Aorta (tissue), 5 donors: ENCODE measurements around the gene ZNF580. TPM values are rescaled to one million over a fixed set of nuclear protein-coding genes. Genes with fewer than 3 reads are reported as not detected.

Experiments
- ATAC-seq: fragments of 200-7000 bp; cut with Tn5 transposase; one replicate; pipeline ENCODE4 v1.9.1; 2022; ENCODE audit warnings: moderate library complexity; ENCODE audit not compliant: low FRiP score
- DNase-seq, 2 donors: peaks; one replicate each; pipeline ENCODE4 v3.0.0-alpha.2; 2020
- H3K27ac ChIP-seq, 2 donors: one replicate each; pipeline ENCODE4 v1.5.1; 2013; ENCODE audit warnings: low read length in 2 of 2, mild to moderate bottlenecking in 2 of 2, moderate library complexity in 2 of 2, control low read depth in 1 of 2, inconsistent platforms in 1 of 2, low read depth in 1 of 2
- H3K27me3 ChIP-seq, 2 donors: one replicate each; pipeline ENCODE4 v1.6.1; 2013; ENCODE audit warnings: control low read depth in 1 of 2, low read length in 1 of 2, mild to moderate bottlenecking in 1 of 2, moderate library complexity in 1 of 2; ENCODE audit not compliant: insufficient read depth in 2 of 2, control insufficient read depth in 1 of 2
- H3K36me3 ChIP-seq, 2 donors: one replicate each; pipeline ENCODE4 v1.6.1; 2013; ENCODE audit warnings: control low read depth in 1 of 2, low read length in 1 of 2, mild to moderate bottlenecking in 1 of 2; ENCODE audit not compliant: insufficient read depth in 2 of 2, control insufficient read depth in 1 of 2
- H3K4me1 ChIP-seq, 2 donors: one replicate each; pipeline ENCODE4 v1.6.1; 2013; ENCODE audit warnings: low read length in 2 of 2, control low read depth in 1 of 2, mild to moderate bottlenecking in 1 of 2, moderate library complexity in 1 of 2; ENCODE audit not compliant: insufficient read depth in 2 of 2, control insufficient read depth in 1 of 2
- H3K4me3 ChIP-seq, 2 donors: one replicate each; pipeline ENCODE4 v1.5.1; 2013; ENCODE audit warnings: low read length in 2 of 2, control low read depth in 1 of 2, mild to moderate bottlenecking in 1 of 2
- H3K9me3 ChIP-seq: one replicate; pipeline ENCODE4 v1.6.1; 2013; ENCODE audit warnings: mild to moderate bottlenecking, low read length; ENCODE audit not compliant: control insufficient read depth
- WGBS, 2 donors: extraction: QIAGEN DNeasy Blood & Tissue Kit; methylation state at CpG; one replicate each; pipeline ENCODE4 v1.1.7; 2013; 5-methylcytosine and 5-hydroxymethylcytosine counted together
- intact Hi-C, 2 donors: fragments of 100-400 bp; cut with DNase I; formaldehyde crosslinking; loops; one replicate each; pipeline versions ENCODE4 v1.14.2 to v1.15.0; 2022
- polyA plus RNA-seq, 2 donors: library from polyadenylated mRNA; stranded (reverse); fragments of 200-250 nt; gene quantifications; one replicate each; pipeline ENCODE4 v1.2.3, GENCODE V29; 2013
- total RNA-seq, 2 donors: library from RNA; stranded (reverse); fragmentation: NEBNext Ultra II Directional; extraction: Animal tissue kit (Norgen Biotek cat#: 25700); gene quantifications; one replicate each; pipeline ENCODE4 v1.2.1, GENCODE V29; 2021
- donor health status: healthy with polysubstance abuse.
- donor health status: Bipolar disorder and iron deficiency.
- donor health status: DM: no; HTN: no; CAD: no.
- donor health status: DM: no; HTN: no; CAD: no.
- donor health status: DM: yes; HTN: yes; CAD: no.

The ZNF580 gene
- total and polyA plus RNA-seq, 4 donors: 13.3 to 79.6 (median 43.3) TPM

- no peak for ATAC-seq
Observed at GRCh38 chr19:55641426-55642152, 787 bp downstream of the ZNF580 start.

GRCh38 chr19:55642153-55643002 lies 1.6 kb downstream of the ZNF580 start:
- no peaks in the 10 kb centered on the region for H3K27me3 ChIP-seq
- H3K27ac ChIP-seq: peak overlapping the region; percentile 10 to 34
- H3K9me3 ChIP-seq: no peaks in the 10 kb centered on the region
- DNase-seq: peak; percentile 66 to 80
- peak; percentile 8 for ATAC-seq
- peaks cover 0 to 3% of the 10 kb centered on the region in 2 donors for H3K4me1 ChIP-seq
- WGBS, 2 donors: 0 to 1% methylated on average over 48 to 65 of the region's 65 CpGs
- H3K4me3 ChIP-seq: peak overlapping the region; percentile 7 to 66
- intact Hi-C loops: no loop called here
- H3K36me3 ChIP-seq: no peaks in the 10 kb centered on the region

More at GRCh38 chr19:55641426-55642152, 787 bp downstream of the ZNF580 start:
- H3K27me3 ChIP-seq: no peaks in the 10 kb centered on the region
- H3K36me3 ChIP-seq: no peaks in the 10 kb centered on the region
- H3K4me3 ChIP-seq: peak overlapping the region; percentile 66 to 89
- peak overlapping the region; percentile 58 to 59 for H3K27ac ChIP-seq
- H3K9me3 ChIP-seq: no peaks in the 10 kb centered on the region
- intact Hi-C loops: no loop called here
- WGBS, 2 donors: 1% methylated on average over 25 of the region's 25 CpGs
- peaks cover 0 to 3% of the 10 kb centered on the region in 2 donors for H3K4me1 ChIP-seq
- peak in 1 of 2 donors; percentile 44 for DNase-seq

GRCh38 chr19:55643003-55643886 lies 2.4 kb downstream of the ZNF580 start, which contains the start of gene ZNF581:
Gene ZNF581, plus strand, starts transcription at chr19:55643649. Its CDS starts 923 bp downstream, at chr19:55644572.
- H3K9me3 ChIP-seq: no peaks in the 10 kb centered on the region
- intact Hi-C loops: no loop called here
- H3K27me3 ChIP-seq: no peaks in the 10 kb centered on the region
- DNase-seq: peak; percentile 84 to 89
- ATAC-seq: peak; percentile 78
- peaks cover 0 to 3% of the 10 kb centered on the region in 2 donors for H3K4me1 ChIP-seq
- peak within 1 kb of the TSS; percentile 10 to 83 for H3K27ac ChIP-seq
- H3K4me3 ChIP-seq: peak within 1 kb of the TSS; percentile 74 to 97
- no peaks in the 10 kb centered on the region for H3K36me3 ChIP-seq
- WGBS, 2 donors: 1% methylated on average over 49 to 56 of the region's 56 CpGs

- no peaks in the 10 kb centered on the region for H3K36me3 ChIP-seq
- peak overlapping the region; percentile 74 to 97 for H3K4me3 ChIP-seq
- no peaks in the 10 kb centered on the region for H3K9me3 ChIP-seq
- no peaks in the 10 kb centered on the region for H3K27me3 ChIP-seq
- ATAC-seq: no peak
- WGBS, 2 donors: 0 to 1% methylated on average over 15 of the region's 15 CpGs
- H3K27ac ChIP-seq: no peak overlapping the region
- intact Hi-C loops: no loop called here
- peaks cover 0 to 3% of the 10 kb centered on the region in 2 donors for H3K4me1 ChIP-seq
- DNase-seq: no peak
Observed at GRCh38 chr19:55643887-55644176, 3.0 kb downstream of the ZNF580 start.

GRCh38 chr19:55644191-55644833 lies 3.5 kb downstream of the ZNF580 start:
- WGBS, 2 donors: 45 to 48% methylated on average over 11 to 12 of the region's 12 CpGs
- intact Hi-C loops: no loop called here
- Histone ChIP-seq H3K27me3 (no peaks in the 10 kb centered on the region), H3K27ac (no peak overlapping the region), H3K4me3 (peak overlapping the region; percentile 74 to 97), H3K36me3 (no peaks in the 10 kb centered on the region), H3K9me3 (no peaks in the 10 kb centered on the region), H3K4me1 (peaks cover 0 to 3% of the 10 kb centered on the region in 2 donors)
- ATAC-seq (no peak), DNase-seq (peak in 1 of 2 donors; percentile 46)

GRCh38 chr19:55644842-55645511 lies 4.2 kb downstream of the ZNF580 start:
- intact Hi-C loops: no loop called here
- no peak for DNase-seq
- Histone ChIP-seq H3K27ac (no peak overlapping the region), H3K27me3 (no peaks in the 10 kb centered on the region), H3K4me1 (peaks cover 0 to 3% of the 10 kb centered on the region in 2 donors), H3K9me3 (no peaks in the 10 kb centered on the region), H3K36me3 (no peaks in the 10 kb centered on the region), H3K4me3 (no peak overlapping the region)
- ATAC-seq: no peak
- WGBS, 2 donors: 88% methylated on average over 28 of the region's 28 CpGs

GRCh38 chr19:55645512-55645881 lies 4.7 kb downstream of the ZNF580 start:
- H3K4me3 ChIP-seq: no peak overlapping the region
- no peak for DNase-seq
- H3K27me3 ChIP-seq: no peaks in the 10 kb centered on the region
- ATAC-seq: no peak
- no peak overlapping the region for H3K27ac ChIP-seq
- intact Hi-C loops: no loop called here
- H3K9me3 ChIP-seq: no peaks in the 10 kb centered on the region
- 61 to 63% methylated on average over 5 of the region's 5 CpGs for WGBS, 2 donors
- H3K4me1 ChIP-seq: peaks cover 0 to 3% of the 10 kb centered on the region in 2 donors
- no peaks in the 10 kb centered on the region for H3K36me3 ChIP-seq
